Omental fat pad (tissue), 4 donors: ENCODE data around the gene MAP3K9. TPM values are rescaled to one million over a fixed set of nuclear protein-coding genes. Genes with fewer than 3 reads are reported as not detected.
A peak's percentile ranks its signal among the peaks of the same experiment; 100 is the strongest.

ENCODE experiments used
- ATAC-seq: fragments of 150-250 bp; one replicate; pipeline ENCODE4 v1.9.1; 2016; ENCODE audit warnings: mild to moderate bottlenecking, moderate library complexity; ENCODE audit not compliant: low FRiP score
- DNase-seq: peaks from one replicate; pipeline ENCODE4 v3.0.0-alpha.2; 2019; ENCODE audit warnings: low spot score
- CTCF ChIP-seq, 3 donors: fragments of 450-650 bp; IDR thresholded peaks; one replicate each; pipeline ENCODE4 v1.5.1; 2016 to 2017; ENCODE audit warnings: antibody characterized with exemption in 3 of 3, mild to moderate bottlenecking in 3 of 3, moderate library complexity in 2 of 3
- total RNA-seq, 4 donors: library from RNA; depleted of rRNA; stranded (reverse); fragments of >200 nt; gene quantifications; one replicate each; pipeline ENCODE4 v1.1.0, GENCODE V29; 2016

Gene MAP3K9
- total RNA-seq, 4 donors from 2014 or later, result 0.32 to 5.8 (median 1.1) TPM

GRCh38 chr14:70718383-70719118 lies 90.8 kb downstream of the MAP3K9 start:
- DNase-seq, result no peak
- no peak for TF ChIP-seq CTCF (IDR thresholded peaks at IDR 0.05)
- ATAC-seq, result no peak

GRCh38 chr14:70716958-70717357 lies 92.4 kb downstream of the MAP3K9 start:
- no peak for DNase-seq
- no peak for TF ChIP-seq CTCF (IDR thresholded peaks at IDR 0.05)
- no peak for ATAC-seq

DNA sequence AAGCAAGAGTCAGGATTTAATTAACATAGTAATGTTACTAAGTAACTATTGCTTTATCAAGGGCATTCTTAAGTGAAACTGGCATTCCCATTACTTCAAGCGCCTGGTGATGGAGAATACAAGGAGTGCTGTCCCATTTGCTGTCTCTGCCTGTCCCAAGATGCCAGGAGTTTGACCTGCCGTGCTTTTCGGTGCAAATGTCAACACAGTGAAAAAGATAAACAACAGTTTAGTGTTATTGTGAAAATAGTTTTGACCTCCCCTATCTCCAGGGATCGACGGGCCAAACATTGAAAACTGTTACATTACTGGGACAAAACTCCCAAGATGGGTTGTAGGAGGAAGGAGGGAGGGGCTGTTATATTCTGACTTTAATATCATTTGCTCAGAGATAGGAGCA lies 92.8 kb downstream of the MAP3K9 start:
- no peak for DNase-seq
- no peak for TF ChIP-seq CTCF (IDR thresholded peaks at IDR 0.05)
- no peak for ATAC-seq

DNA sequence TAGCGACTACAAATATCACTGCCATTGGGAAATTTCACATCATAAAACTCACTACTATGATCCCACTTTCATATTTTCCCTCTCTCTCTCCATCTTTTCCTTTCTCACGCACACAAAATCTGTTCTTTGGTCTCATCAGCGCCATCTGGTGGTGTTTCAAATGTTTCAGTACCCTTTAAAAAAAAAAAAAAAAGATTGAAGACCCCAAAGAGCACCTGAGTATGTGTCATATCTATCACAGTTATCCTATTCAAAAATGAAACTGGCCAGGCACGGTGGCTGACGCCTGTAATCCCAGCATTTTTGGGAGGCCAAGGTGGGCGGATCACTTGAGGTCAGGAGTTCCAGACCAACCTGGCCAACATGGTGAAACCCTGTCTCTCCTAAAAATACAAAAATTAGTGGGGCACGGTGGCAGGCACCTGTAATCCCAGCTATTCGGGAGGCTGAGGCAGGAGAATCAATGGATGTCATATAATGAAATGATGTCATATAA lies 95.2 kb downstream of the MAP3K9 start:
- peak; percentile 29 for DNase-seq
- TF ChIP-seq CTCF (IDR thresholded peaks at IDR 0.05), result no peak
- no peak for ATAC-seq

- no peak for ATAC-seq
- no peak for DNase-seq
- TF ChIP-seq CTCF (IDR thresholded peaks at IDR 0.05), result no peak
Measured at GRCh38 chr14:70713511-70713916, 95.8 kb downstream of the MAP3K9 start.

- no peak for TF ChIP-seq CTCF (IDR thresholded peaks at IDR 0.05)
- ATAC-seq (no peak), DNase-seq (no peak)
Measured at GRCh38 chr14:70713096-70713495, 96.2 kb downstream of the MAP3K9 start.

DNA sequence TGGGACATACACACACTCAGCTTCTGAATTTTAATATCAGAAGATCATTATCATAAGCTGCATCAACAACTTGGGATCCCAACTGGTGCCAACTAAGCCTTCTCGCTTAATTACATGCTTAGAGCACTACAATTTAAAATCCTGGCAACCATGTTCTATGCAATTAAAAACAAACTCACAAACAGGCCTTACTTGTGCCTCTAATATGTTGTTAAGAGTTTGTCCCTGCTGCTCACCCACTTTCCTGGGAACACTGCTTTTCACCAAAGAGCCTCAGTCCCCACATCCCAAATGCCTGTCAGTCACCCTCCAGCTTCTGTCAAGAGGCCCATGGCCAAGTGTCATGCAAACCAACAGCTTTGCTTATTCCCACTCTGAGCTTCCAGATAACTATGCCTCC lies 97.9 kb downstream of the MAP3K9 start:
- TF ChIP-seq CTCF (IDR thresholded peaks at IDR 0.05), result no peak
- DNase-seq (no peak), ATAC-seq (no peak)
